Fibroblast of lung (primary cell): ENCODE data around the gene CNTROB.

Source experiments
- EZH2 ChIP-seq: IDR thresholded peaks from 2 replicates; pipeline ENCODE4 v1.5.1; 2012; ENCODE audit warnings: low read length, control low read depth, mild to moderate bottlenecking; ENCODE audit errors: missing control alignments
- TF ChIP-seq, protein P1 (sequence below), 2 donors: IDR thresholded peaks in 1 of 2; conservative IDR thresholded peaks in 1 of 2; 1 replicate in 1 of 2; 2 replicates in 1 of 2; pipeline ENCODE4 v1.5.1; 2011 to 2012; ENCODE audit warnings: low read length in 2 of 2, control low read depth in 1 of 2, inconsistent platforms in 1 of 2, low read depth in 1 of 2, mild to moderate bottlenecking in 1 of 2

DNA sequence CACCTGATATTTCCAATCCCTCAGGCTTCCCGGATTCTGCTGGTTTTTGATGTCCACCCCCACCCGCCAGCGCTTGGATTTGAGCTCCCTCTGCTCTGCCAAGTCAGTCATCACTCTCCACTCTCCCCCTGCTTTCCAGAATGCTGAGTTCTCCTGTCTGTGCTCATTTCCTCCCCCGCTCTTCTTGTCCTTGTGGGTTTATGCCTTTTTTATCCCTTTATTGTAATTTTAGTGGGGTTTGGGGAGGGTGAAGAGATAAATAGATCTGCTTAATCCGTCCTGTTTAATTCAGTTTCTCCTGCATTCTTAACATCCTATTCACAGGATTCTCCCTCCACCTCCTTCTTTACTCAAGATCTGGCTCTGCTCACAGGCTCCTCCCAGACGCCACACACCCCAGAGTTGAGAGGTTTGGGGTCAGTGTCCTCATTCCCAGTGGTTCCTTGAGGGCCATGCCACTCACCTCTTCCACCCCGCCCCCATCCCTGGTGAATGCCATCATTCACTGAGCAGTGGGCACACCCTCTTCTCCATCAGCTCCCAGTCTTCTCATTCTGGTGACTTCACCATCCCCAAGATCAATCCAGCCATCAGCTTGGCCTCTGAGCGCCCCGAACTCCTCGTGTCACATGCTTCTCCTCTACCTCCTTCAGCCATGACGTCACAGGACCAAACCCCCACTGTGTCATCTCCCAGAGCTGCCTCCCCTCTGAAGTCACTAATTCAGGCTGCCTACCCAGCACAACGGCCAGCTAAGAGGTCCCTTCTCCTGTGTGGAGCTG is 55.3 kb downstream of the CNTROB start:
- TF ChIP-seq, protein P1, sequence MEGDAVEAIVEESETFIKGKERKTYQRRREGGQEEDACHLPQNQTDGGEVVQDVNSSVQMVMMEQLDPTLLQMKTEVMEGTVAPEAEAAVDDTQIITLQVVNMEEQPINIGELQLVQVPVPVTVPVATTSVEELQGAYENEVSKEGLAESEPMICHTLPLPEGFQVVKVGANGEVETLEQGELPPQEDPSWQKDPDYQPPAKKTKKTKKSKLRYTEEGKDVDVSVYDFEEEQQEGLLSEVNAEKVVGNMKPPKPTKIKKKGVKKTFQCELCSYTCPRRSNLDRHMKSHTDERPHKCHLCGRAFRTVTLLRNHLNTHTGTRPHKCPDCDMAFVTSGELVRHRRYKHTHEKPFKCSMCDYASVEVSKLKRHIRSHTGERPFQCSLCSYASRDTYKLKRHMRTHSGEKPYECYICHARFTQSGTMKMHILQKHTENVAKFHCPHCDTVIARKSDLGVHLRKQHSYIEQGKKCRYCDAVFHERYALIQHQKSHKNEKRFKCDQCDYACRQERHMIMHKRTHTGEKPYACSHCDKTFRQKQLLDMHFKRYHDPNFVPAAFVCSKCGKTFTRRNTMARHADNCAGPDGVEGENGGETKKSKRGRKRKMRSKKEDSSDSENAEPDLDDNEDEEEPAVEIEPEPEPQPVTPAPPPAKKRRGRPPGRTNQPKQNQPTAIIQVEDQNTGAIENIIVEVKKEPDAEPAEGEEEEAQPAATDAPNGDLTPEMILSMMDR (conservative IDR thresholded peaks at IDR 0.05 in 1 of 2, IDR thresholded peaks at IDR 0.05 in 1 of 2; ENCODE audit: low read depth in 1 of 2, low read length in 2 of 2), result no peak
- TF ChIP-seq EZH2, result no peak
